M059J (cell line): ENCODE data around the gene DAB2IP. TPM values are rescaled to one million over a fixed set of nuclear protein-coding genes. Genes with fewer than 3 reads are reported as not detected.
"Not testable (repeated sequence)": the region's sequence is repeated elsewhere in the genome, so short reads cannot be mapped to it uniquely, and the experiment has no call there.

Source experiments
- DNase-seq: peaks from one replicate; pipeline ENCODE4 v3.0.0-alpha.2; 2012; ENCODE audit warnings: low read depth
- total RNA-seq: library from RNA; depleted of rRNA; stranded (reverse); fragments of >200 nt; shearing (Covaris generic); gene quantifications from 2 replicates; pipeline ENCODE4 v1.2.3, GENCODE V29; 2014

DAB2IP gene
- total RNA-seq, 1 experiment from 2014 or later: 6.2 TPM

GRCh38 chr9:121727295-121728020, 76.0 kb downstream of the DAB2IP start:
- no peak for DNase-seq

GRCh38 chr9:121728916-121729315, 77.5 kb downstream of the DAB2IP start:
- no peak for DNase-seq

- DNase-seq: no peak
Measured at GRCh38 chr9:121729769-121730562, 78.5 kb downstream of the DAB2IP start.

GRCh38 chr9:121731090-121731489, 79.7 kb downstream of the DAB2IP start:
- DNase-seq: no peak

GRCh38 chr9:121731919-121732318, 80.5 kb downstream of the DAB2IP start:
- DNase-seq: no peak

- DNase-seq: no peak
Measured at GRCh38 chr9:121732389-121732788, 81.0 kb downstream of the DAB2IP start.

- no peak for DNase-seq
Measured at GRCh38 chr9:121732886-121733285, 81.5 kb downstream of the DAB2IP start.

GRCh38 chr9:121734465-121734864, 83.0 kb downstream of the DAB2IP start:
- DNase-seq: no peak

- peak; percentile 69 for DNase-seq
Measured at GRCh38 chr9:121735065-121735792, 83.8 kb downstream of the DAB2IP start.

- no peak for DNase-seq
Measured at GRCh38 chr9:121735793-121736770, 84.6 kb downstream of the DAB2IP start.

- no peak for DNase-seq
Measured at GRCh38 chr9:121736934-121737462, 85.6 kb downstream of the DAB2IP start.

GRCh38 chr9:121737481-121737931, 86.1 kb downstream of the DAB2IP start:
- no peak for DNase-seq

GRCh38 chr9:121738411-121738810, 87.0 kb downstream of the DAB2IP start:
- no peak for DNase-seq

GRCh38 chr9:121738968-121739367, 87.5 kb downstream of the DAB2IP start:
- no peak for DNase-seq

GRCh38 chr9:121739971-121740370, 88.5 kb downstream of the DAB2IP start:
- DNase-seq: no peak

GRCh38 chr9:121741228-121741918, 89.9 kb downstream of the DAB2IP start:
- DNase-seq: no peak

GRCh38 chr9:121741919-121742283, 90.5 kb downstream of the DAB2IP start:
- not testable (repeated sequence) for DNase-seq

- DNase-seq: no peak
Measured at GRCh38 chr9:121742923-121743322, 91.5 kb downstream of the DAB2IP start.

GRCh38 chr9:121743441-121744001, 92.1 kb downstream of the DAB2IP start:
- DNase-seq: peak; percentile 87
